Glomerular visceral epithelial cell (primary cell): ENCODE measurements around the gene ANKRD9.
"Not testable (repeated sequence)": the region's sequence is repeated elsewhere in the genome, so short reads cannot be mapped to it uniquely, and the experiment has no call there.

Experiments
- DNase-seq: peaks from one replicate; pipeline ENCODE4 v3.0.0-alpha.2; 2016; ENCODE audit errors: extremely low spot score

ANKRD9 gene, protein sequence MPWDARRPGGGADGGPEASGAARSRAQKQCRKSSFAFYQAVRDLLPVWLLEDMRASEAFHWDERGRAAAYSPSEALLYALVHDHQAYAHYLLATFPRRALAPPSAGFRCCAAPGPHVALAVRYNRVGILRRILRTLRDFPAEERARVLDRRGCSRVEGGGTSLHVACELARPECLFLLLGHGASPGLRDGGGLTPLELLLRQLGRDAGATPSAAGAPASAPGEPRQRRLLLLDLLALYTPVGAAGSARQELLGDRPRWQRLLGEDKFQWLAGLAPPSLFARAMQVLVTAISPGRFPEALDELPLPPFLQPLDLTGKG

DNA sequence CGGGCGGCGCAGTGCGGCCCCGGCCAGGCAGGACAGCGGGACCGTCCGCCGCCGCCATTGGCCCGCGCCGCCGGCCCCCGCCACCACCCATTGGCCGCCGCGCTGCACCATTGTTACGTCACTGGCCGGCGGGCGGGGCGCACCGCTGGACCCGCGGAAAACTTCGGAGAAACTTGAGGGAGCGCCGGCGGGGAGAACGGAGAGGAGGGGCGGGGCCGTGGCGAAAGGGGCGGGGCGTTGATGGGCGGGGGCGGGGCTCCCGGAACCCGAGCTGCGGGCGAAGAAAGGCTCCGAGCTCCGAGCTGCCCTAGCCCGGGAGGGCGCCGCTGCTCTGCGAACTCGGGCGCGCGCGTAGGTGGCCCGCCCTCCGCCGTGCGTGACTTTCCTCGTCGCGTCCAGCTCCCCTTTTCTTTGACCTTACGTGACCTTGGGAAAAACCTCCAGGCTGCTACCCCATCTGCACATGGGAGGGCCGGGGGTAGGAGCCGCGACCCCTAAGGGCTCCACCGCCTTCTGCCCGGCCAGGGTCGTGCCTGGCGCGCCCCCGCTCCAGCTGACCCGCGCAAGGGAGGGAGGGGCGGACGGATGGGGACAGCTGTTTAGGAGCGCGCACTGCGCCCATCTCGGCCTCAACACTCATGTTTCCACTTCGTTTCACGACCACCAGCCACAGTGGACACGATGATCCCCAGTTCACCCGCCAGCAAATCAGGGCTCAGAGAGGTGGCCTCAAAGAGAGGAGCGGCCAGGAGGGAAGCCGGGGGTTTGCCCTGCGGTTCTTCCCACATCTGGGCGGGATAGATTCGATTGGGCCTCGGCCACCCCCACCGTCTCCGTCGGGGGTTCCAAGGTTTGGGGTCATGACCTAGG lies at the start of gene ANKRD9:
TSS of gene ANKRD9 (minus strand) at position 31 of the 870 bp plus-strand sequence. CDS start 1,887 bp downstream, outside the sequence.
- peak; percentile 96 for DNase-seq

DNA sequence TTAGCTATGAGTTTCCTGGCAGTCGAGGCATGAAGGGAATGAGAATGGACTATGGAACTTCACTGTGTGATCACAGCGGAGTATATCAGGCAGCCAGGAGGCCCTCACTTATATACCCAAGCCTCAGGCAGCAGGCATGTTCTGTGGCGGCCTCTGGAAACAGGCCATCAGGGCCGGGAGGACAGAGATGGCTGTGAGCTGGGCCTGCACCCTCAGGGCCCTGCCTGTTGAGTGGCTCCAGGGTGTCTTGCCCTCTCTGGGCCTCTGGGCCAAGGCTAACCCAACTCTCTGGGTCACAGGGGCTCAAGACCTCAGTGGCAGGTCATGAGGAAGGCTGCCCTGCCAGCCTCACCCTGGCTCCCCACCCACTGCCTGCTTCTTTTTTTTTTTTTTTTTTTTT lies 49.0 kb upstream of the ANKRD9 start:
- no peak for DNase-seq

DNA sequence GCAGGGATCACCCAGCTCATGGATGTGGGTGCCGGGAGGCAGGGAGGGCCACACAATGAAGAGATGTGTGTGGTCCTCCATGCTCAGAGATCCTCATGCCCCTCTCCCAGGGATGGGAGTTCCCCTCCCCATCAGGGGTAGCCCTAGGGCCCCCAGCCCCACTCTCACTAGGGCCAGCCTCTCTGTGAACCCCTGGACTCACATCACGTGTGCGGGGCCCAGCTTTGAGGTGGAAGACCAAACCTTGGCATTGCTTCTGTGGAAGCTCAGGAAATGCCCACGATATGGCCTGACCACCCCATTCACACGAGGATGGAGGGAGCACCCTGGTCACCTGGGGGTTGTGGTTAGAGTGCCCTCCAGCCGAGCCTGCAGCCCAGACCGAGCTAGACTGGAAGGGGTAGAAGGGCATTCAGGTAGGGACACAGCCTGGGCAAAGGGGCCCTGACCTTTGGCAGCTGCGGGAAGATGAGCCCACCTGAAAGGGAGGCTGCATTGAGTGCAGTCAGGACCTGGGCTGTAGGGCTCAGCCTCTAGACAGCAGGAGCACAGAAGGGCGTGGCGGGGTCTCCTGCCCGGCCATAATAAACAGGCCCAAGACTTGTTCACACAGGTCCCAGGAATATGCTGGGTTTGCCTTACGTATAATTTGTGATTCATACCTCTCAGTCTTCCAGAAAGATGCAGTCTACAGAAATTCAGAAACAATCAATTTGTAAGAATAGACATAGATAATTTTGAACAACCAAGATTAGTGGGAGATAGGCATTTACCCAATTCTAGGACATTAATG lies 48.1 kb upstream of the ANKRD9 start:
- DNase-seq = no peak

DNA sequence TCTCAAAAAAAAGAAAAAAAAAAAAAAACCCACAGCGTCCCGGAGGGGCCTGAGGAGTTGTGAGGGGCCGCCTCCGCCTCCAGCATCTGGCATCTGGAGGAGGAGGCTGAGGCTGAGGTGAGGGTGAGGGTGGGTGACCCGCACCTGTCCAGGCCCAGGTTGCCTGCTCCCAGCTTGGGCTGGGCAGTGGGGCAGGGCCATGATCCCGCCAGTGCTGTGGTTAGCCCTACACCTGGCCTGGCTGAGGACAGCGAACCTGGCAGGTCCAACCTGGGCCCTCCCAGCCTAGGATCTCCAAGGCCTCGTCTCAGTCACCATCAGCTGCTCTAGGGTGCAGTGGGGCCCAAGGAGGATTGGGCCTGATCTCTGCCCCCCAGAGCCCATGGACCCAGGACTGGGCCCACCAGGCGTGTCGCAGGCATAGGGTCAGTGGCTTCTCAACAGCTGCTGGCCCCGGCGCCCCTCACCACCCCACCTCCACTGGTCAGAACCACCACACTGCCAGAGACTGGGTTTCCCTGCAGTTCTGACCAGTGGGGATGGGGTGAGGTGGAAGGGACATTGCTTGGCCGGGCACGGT lies 46.6 kb upstream of the ANKRD9 start:
- no peak for DNase-seq

DNA sequence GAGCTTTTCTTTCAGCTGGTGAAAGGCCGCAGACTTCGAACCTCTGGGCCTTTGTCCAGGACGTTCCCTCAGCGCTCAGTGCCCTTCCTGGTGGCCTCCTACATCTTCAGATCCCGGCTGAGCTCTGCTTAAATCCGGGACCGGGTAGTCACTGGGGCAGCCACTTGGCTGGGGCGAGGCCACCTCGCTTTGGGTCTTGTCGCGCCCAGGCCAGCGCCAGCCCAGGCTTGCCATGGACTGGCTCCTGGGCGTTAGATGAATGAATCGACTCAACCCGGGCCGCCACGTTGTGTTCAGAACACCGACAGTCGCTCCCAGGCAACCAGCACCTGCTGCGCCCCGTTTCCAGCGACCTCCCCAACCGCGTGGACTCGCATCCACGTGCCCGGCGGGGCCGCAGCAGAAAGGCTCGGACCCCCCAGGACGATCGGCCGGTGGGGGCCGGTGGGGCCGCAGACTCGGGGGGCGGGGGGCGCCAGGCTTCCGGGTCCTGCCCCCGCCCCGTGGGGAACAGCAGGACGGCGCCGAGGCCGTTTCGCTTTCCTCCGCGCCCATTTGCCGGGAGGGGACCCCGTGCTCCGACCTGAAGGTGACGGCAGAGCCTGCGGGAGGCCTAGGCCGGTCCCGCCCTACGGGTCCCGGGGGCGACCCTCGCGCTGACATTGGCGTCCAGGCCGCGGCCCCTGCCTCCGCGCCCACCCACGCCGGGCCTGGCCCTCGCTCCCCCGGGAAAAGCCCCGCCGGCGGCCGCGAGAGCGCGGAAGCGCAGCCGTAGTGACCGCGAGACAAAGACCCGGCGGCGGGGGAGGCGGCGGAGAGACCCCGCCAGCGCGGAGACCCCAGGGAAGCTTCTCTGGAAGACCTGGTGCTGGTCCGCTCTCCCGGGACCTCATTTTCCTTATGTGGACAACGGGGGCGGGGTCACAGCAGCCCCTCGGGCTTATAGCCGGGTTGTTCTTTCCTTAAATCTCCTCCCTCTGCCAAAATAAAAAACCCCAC lies 45.5 kb upstream of the ANKRD9 start:
- DNase-seq = no peak

DNA sequence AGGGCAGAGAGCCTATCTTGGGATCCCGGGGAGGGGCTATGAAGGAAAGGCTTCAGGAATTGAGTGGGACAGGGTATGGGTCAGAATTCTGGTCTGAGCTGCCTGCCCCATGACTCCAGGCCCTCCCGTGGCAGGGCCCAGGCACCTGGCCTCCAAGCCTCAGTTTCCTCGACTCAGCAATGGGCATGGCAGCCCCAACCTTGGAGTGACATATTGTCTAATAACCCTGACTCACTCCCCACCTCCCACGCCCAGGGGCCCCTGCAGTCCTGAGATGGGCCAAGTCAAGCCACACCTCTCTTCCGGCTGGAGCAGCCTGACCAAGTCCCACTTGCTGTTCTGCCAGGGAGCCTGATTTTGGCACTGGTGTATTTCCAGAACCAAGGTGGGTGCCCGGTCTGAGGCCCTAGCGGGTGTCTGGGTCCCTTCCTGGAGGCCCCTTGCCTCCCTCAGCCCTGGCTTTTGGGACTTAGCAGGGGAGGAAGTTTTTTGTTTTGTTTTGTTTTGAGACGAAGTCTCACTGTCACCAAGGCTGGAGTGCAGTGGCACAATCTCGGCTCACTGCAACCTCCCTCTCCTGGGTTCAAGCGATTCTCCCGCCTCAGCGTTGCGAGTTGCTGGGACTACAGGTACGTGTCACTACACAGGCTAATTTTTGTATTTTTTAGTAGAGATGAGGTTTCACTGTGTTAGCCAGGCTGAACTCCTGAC lies 42.6 kb upstream of the ANKRD9 start:
- DNase-seq = peak; percentile 50

DNA sequence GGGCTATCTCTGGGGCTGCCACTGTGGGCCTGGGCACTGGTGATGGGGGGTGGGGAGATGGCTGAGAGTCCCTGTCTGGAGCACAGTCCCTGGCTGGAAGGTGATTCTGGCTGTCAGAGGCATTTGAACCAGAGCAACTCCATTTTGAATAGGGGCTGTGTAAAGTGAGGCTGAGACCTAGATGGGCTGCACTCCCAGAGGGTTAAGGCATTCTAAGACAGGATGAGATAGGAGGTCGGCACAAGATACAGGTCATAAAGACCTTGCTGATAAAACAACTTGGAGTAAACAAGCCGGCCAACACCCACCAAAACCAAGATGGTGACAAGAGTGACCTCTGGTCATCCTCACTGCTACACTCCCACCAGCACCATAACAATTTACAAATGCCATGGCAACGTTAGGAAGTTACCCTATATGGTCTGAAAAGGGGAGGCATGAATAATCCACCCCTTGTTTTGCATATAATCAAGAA lies 41.4 kb upstream of the ANKRD9 start:
- DNase-seq = not testable (repeated sequence)

DNA sequence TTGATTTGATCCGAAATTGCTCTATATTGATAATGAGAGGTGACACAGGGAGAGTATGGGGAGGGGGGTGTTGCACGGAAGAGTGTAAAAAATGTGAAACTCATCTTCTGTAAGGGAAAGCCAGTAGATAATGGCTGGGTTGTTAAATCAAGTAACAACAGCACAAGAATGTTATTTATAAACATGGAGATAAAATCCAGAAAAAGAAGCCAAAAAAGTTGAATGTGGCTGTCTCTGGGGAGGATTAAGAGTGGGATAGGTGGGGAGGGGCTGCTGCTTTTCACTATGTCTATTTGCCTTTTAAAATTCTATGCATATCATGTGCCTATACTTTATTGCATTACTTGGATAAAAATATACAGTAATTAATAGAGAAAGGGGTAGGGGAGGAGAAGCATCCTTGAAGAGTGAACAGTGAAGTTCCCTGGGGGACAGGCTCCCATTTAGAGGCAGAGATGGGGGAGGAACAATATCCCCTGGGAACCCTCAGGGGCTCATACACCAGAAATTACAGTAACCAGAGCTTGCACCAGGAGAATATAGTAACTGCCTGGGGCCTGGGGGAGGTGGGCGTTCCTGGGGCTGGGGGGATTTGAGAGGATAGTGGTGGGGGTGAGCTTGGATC lies 39.2 kb upstream of the ANKRD9 start:
- no peak for DNase-seq

DNA sequence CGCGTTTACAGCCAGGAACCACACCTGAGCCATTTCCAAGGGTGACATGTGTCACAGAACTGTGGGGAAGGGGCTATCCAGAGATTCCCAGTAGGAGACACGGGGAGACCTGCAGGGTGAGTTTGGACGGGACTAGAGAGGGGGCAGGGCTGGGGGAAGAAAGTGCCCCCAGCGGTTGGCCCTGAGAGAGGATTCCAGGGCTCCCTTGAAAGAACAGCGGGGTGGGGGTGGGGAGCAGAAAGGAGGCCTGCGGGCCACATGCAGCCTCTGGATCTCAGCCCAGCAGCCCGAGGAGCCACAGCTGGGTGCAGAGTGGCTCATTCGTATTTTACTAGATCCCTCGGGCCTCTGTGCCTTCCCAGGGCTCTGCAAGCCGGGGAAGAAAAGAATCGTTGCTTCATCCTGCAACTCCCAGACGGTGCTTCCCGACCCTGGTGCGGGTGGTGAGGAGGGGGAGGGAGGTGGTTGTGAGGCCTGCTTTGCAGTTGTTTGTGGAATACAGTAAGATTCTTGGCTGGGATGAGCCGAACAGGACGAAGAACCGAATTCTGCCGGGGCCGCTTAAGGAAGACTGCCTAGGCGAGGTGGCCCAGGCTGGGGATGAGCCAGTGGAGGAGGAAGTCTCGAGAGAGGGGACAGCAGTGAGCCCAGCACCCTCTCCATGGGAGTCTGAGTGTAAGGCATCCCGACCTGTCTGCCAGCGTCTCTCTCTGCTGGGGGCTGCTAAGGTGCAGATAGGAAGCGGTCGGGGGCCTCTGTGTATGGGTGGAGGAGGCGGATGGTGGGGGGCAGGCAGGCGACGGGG lies 36.1 kb upstream of the ANKRD9 start:
- DNase-seq = no peak

DNA sequence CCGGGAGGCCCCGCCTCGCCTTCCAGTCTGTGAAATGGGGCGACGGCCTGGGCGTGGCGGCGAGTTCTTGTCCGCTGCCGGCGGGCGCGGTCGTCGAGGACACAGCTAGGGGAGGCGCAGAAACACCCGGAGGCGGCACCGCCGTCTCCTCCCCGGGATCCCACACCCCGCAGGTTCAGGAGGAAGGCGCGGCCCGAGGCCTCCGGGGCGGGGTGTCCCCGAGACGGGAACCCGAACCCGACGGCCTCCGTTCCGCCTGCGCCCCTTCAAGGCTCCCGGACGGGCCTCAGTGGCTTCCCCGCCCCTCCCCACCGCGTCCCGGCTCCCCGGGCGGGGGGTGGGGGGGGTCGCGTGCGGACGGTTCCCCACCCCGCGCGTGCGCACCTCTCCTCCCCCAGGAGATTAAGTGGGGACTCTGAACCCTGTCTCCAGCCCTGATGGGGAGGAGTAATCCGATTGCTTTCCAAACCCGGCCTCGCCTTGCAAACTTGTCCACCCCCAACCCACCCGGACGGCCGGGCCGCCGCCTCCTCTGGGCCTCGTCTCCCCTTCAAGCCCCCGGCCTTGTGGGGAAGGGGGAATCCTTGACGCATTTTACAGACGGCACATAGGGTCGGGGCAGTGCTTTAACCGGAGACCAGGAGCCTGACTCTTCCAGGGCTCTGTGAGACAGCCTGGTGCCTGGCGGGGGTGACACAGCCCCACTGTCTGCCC lies 35.3 kb upstream of the ANKRD9 start:
- DNase-seq = no peak

DNA sequence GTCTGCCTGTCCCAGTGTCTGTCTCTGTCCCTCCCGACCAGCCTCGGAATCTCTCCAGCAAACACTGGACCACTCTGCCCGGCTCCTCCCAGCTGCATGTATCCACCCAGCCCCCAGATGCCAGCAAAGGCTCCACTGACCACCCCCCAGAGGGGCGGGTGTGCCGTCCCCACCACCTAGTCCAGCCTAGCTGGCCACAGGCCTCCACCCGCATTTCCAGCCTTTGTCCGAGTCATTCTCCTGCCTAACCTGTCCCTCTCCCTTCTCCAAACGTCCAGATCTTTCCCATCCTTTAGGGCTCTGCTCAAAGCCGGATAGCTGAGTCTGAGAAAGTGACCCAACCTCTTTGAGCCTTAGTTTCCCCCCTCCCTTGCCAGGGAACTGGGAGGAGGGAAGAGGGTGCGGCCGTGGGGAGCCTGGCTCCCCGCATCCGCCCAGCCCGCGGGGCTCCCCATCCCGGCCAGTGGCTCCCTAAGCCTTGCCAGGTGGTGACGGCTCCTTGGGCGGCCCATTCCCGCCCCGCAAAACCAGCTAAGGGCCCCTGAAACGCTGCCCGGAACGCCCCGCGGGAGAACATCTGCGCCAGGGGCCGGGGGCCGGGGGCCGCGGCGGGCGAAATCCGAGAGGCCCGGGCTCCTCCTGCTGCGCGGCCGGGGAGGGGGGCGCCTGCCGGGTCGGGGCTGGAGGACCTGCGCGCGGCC lies 34.6 kb upstream of the ANKRD9 start:
- no peak for DNase-seq

DNA sequence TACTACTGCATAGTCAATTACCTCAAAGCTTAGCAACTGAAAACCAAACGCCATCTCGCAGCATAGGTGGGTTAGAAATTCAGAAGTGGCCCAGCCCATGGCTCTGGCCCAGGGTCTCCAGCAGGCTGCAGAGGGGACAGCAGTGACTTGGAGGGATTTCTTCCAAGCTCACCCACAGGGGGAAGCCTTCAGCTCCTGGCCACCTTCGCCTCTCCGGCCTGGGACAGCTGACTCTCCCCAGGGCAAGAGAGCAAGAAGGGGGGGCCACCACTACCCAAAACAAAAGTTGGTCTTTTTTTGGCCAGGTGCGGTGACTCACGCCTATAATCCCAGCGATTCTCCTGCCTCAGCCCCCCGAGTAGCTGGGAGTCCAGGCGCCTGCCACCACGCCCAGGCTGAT lies 32.2 kb upstream of the ANKRD9 start:
- no peak for DNase-seq

DNA sequence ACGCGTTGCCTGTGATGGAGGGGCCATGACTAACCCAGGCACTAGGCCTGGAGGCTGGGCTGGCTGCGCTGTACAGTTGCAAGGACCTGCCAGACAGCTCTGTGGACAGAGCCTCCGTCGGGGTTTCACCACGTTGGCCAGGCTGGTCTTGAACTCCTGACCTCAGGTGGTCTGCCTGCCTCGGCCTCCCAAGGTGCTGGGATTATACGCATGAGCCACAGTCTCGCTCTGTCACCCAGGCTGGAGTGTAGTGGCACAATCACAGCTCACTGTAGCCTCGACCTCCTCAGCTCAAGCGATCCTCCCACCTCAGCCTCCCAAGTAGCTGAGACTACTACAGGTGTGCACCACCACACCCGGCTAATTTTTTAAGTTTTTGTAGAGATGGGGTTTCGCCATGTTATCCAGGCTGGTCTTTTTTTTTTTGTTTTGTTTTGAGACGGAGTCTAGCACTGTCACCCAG lies 31.5 kb upstream of the ANKRD9 start:
- not testable (repeated sequence) for DNase-seq

DNA sequence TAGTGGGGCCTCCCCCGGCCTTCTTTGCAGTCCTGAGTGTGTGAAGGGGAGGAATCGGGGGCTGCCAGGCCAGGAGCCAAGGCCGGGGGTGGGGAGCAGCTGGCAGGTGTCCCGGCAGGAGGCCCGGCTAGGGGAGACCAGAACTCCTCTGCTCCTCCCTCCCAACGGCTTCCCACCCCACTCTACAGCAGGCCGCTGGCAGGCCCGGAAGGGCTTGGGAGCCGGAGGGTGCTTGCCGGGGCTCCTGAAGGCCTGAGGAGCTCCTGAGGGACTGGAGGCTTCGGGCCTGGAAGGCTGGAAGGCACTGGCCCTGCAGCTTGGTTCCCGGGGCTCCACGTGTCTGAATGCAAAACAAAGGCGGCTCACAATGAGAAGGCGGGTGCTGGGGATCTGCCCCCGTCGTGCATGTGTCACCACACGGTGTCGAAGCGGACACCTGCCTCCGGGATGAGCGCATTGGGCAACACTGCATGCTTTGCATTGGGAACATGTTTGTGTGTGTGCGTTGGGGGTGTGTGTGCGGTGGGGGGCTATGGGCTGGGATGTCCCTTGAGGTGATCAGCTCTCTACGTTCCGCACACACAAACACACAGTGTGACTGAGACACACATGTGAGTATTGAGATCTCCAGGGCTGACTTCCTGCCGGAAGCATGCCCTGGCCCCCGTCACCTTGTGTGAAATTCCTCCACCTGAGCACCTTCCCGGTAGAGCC lies 30.9 kb upstream of the ANKRD9 start:
- no peak for DNase-seq

DNA sequence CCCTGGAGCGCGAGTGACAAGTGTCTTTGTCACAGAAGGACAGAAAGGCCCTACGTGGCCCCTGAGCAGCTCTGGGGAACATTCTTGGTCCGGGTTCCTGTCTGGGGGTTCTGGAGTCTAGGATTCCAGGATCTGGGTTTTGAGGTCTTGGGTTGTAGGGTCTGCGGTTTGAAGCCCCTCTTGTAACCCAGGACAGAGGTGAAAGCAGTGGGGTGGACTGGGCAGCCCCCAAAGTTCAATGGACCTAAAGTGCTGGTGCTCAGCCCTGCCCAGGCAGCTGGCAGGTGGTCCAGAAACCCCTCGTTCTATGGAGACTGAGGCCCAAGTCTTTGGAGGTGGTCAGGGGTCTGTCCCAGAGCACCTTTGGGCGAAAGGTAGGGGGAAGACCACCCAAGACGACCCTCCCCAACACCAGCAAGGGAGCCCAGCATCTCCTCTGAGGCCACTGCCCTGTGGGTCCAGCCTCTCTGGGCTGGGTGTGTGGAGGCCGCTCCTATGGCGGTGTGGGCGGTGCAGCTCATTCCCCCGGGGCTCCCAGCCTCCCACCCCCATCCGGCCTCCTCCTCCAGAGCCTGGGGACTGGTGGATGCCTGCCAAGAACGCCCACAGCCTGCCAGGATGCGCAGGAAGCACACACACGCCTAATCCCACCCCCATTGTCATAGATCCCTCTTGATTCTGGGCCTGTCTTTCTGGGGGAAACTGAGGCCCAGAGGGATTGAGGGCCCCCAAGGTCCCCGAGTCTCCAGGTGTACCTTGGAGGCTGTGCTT lies 30.2 kb upstream of the ANKRD9 start:
- no peak for DNase-seq
